Astrocyte of the spinal cord (primary cell): ENCODE data around the gene SF3B2.
A peak's percentile ranks its signal among the peaks of the same experiment; 100 is the strongest.
"Not testable (repeated sequence)": the region's sequence is repeated elsewhere in the genome, so short reads cannot be mapped to it uniquely, and the experiment has no call there.

Source experiments
- DNase-seq: peaks from one replicate; pipeline ENCODE4 v3.0.0; 2011; ENCODE audit warnings: low read depth, low spot score
- H3K4me3 ChIP-seq: 2 replicates; pipeline ENCODE4 v1.5.1; 2011; ENCODE audit warnings: low read depth, mild to moderate bottlenecking, low read length, moderate library complexity
- CTCF ChIP-seq: IDR thresholded peaks from 2 replicates; pipeline ENCODE4 v1.5.1; 2012; ENCODE audit warnings: low read depth, mild to moderate bottlenecking, low read length, inconsistent platforms
- in situ Hi-C: cut with HindIII; loops from 2 replicates; pipeline ENCODE4 v1.10.0; 2017; ENCODE audit warnings: low sequenced_read_pairs

SF3B2 gene

DNA sequence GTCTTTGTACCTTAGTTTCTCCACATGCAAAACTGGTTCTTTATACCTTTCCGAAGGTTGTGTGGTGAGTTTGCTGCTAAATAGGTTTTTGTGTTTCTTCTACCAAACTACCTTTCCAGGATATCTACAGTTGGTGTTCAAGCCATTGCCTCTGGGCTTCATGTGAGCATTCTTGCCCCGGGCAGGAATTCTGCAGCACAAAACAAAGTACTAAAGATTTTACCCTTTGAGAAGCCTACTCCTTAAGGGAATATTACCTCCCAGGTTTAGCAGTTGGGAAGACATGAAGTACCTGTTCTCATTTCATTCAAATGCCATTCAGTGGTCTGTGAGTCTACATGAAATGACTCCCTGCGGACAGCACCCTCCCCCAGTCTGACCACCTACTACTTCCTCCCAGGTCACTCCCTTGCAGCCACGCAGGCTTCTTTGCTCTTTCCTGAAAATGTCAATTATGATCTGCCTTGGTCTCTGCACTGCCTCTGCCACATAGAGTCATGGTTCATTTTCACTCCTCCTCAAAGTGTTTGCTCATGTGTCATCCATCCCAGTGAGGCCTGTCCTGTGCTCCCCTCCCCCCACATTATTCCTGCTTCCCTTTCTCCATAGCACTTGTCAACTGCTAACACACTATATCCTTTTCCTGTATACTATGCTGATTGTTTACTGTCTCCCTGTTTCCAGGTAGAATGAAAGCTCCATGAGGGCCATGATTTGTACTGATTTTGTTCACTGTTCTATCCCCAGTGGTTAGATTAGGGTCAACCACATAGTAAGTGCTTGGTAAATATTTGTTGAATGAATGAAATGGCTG, 54.8 kb downstream of the SF3B2 start:
- DNase-seq, result no peak
- in situ Hi-C loops, result no loop called here
- no peak overlapping the region for H3K4me3 ChIP-seq
- TF ChIP-seq CTCF, result no peak

DNA sequence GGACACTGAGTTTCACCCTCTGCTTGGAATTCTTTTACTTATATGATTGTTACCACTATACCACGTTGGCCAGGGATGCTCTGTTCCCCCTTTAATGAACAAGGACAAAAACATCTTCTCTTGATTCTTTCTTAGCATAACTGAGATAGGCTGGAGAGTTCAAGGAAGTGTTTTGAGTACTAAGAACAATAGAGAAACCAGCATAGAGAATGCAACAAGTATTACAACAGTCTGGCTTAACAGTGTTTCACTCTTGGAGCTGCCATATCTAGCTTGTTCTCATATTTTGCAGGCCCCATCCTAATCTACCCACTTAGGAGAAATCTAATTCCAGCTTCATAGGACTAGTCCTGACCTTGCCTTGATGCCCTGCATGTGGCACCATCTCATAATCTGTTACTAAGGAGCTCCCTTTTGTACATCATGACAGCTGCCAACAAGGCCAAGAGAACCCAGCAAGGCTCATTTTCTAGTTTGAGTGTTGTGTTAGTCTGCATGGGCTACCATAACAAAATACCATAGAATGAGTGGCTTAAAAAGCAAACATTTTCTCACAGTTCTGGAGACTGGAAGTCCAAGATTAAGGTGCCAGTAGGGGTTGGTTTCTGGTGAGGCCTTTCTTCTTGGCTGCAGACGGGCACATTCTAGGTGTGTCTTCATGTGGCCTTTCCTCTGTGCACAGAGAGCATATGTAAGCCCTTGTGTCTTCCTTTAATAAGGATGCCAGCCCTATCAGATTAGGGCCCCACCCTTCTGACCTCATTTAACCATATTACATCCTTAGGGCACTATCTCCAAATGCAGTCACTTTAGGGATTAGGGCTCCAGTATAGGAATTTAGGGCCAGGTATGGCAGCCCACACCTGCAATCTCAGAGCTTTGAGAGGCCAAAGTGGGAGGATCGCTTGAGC, 55.7 kb downstream of the SF3B2 start:
- in situ Hi-C loops, result no loop called here
- no peak for DNase-seq
- no peak overlapping the region for H3K4me3 ChIP-seq
- TF ChIP-seq CTCF, result no peak

DNA sequence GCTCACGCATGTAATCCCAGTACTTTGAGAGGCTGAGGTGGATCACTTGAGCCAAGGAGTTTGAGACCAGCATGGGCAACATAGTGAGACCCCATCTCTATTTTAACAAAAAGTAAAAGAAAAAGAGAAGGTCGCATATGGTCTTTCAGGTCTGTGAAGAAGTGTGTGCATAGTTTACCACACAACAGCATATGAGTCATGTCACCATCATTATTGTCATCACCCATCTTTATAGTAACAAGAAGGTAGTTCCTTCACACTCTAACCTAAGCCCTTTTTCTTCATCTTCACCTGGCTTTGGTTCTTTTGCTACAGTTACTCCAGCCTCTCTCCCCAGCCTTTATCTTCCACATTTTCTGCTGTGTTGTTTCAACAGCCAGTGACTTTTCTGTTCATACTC, 57.1 kb downstream of the SF3B2 start:
- DNase-seq, result no peak
- no peak for TF ChIP-seq CTCF
- in situ Hi-C loops, result no loop called here
- H3K4me3 ChIP-seq, result no peak overlapping the region

DNA sequence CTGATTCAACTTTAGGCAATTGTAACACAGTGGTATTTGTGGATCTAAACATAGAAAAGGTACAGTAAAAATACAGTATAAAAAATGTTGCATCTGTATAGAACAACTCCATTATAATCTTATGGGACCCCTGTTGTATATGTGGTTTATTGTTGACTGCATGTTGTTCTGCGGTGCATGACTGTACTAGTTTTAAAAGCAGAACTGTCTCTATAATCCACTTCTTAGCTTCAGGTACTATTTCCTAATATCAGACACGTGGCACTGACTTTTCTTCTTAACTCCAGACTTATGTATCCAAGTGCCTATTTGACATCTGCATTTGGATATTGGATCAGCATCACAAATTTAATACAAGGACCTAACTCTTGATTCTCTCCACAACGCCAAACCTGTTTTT, 59.0 kb downstream of the SF3B2 start:
- no peak for TF ChIP-seq CTCF
- in situ Hi-C loops, result no loop called here
- DNase-seq, result no peak
- H3K4me3 ChIP-seq, result no peak overlapping the region

DNA sequence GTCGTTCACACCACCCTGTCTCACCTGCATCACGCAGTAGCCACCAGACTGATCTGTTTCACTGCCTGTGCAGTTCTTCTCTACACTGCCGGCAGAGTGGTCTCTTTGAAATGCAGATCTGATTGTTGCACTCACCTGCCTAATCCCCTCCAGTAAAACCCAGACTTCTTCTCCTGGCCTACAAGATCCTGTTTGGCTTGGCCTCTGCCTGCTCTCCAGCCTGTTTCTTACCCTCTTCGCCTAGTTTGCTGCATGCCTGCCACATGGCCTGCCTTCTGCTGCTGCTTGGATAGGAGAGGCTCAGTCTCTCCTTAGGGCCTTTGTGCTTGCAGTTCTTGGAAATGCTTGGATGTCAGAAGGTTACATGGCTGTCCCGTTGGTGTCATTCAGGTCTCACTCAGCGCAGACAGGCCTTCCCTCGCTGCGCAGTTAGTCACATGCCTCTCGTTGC, 59.9 kb downstream of the SF3B2 start:
- no peak for TF ChIP-seq CTCF
- no peak overlapping the region for H3K4me3 ChIP-seq
- in situ Hi-C loops, result no loop called here
- DNase-seq, result no peak

DNA sequence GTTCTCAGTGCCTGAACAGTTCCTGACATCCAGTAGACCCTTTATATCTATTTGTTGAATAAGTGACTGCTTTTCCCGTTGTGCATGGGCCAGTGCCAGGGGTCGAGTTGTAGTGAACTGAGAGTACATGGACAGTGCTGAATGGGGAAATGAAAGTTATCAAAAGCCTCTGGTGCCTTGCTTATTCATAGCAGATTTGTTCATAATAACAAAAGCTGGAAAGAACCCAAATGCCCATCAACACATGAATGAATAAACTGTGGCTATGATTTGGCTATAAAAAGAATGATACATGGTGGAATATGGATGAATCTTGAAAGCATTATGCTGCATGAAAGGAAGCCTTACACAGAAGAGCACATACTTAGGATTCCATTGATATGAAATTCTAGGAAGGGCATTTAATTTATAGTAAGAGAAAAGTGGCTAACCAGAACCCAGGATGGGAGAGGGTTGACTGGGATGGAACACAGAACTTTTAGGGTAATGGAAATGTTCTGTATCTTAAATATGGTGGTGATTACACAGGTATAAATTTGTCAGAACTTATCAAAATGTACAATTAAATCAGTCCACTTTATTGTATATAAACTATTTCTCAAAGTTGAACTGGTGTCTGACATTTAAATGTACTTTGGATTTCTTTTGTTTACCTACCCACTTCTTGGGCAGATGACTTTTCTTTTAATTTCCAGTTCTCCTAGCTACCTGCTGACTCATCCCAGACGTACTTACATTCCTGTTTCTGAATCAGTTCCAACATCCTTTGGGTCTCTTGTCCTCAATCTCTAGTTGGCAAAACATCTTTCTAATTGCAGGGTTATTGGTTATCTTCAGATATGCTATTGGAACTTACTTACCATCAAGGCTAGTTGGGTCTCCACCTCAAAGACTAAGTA, 60.7 kb downstream of the SF3B2 start:
- no peak for TF ChIP-seq CTCF
- H3K4me3 ChIP-seq, result no peak overlapping the region
- in situ Hi-C loops, result no loop called here
- DNase-seq, result peak; percentile 89

DNA sequence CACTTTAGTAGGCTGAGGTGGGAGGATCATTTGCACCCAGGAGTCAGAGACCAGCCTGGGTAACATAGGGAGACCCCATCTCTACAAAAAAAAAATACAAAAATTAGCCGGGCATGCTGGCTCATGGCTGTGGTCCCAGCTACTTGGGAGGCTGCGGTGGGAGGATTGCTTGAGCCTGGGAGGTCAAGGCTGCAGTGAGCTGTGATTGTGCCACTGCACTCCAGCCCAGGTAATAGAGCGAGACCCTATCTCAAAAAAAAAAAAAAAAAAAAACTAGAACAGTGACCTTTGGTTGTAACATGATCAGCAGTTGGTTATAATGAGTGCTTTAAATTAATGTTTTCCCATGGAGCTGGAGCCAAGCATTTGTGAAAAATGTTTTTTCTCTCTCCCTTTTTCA, 62.8 kb downstream of the SF3B2 start:
- H3K4me3 ChIP-seq, DNase-seq, in situ Hi-C loops: not testable (repeated sequence)
